ENCODE data around the gene UPF1. TPM values are rescaled to one million over a fixed set of nuclear protein-coding genes. Genes with fewer than 3 reads are reported as not detected.
A peak's percentile ranks its signal among the peaks of the same experiment; 100 is the strongest.

Gene UPF1
- total RNA-seq, 1 donor, result 51.0 TPM

- no peak for DNase-seq (ENCODE audit: low read depth)
- no peak for TF ChIP-seq CTCF (IDR thresholded peaks at IDR 0.05; ENCODE audit: insufficient read depth, low read depth, low read length)
- H3K4me3 ChIP-seq (ENCODE audit: low read depth, low read length), result no peak overlapping the region
These were observed 38.4 kb upstream of the UPF1 start for GRCh38 chr19:18793144-18794028.

- TF ChIP-seq CTCF (IDR thresholded peaks at IDR 0.05; ENCODE audit: insufficient read depth, low read depth, low read length), result no peak
- no peak for DNase-seq (ENCODE audit: low read depth)
- no peak overlapping the region for H3K4me3 ChIP-seq (ENCODE audit: low read depth, low read length)
These were observed 37.8 kb upstream of the UPF1 start for GRCh38 chr19:18794029-18794313.

GRCh38 chr19:18794692-18795091 is 37.1 kb upstream of the UPF1 start:
- DNase-seq (ENCODE audit: low read depth), result no peak
- no peak for TF ChIP-seq CTCF (IDR thresholded peaks at IDR 0.05; ENCODE audit: insufficient read depth, low read depth, low read length)

GRCh38 chr19:18795540-18795939 is 36.2 kb upstream of the UPF1 start:
- no peak overlapping the region for H3K4me3 ChIP-seq (ENCODE audit: low read depth, low read length)
- DNase-seq (ENCODE audit: low read depth), result no peak
- no peak for TF ChIP-seq CTCF (IDR thresholded peaks at IDR 0.05; ENCODE audit: insufficient read depth, low read depth, low read length)

More at GRCh38 chr19:18794692-18795091, 37.1 kb upstream of the UPF1 start:
- H3K4me3 ChIP-seq (ENCODE audit: low read depth, low read length), result no peak overlapping the region

GRCh38 chr19:18796239-18796638 is 35.5 kb upstream of the UPF1 start:
- TF ChIP-seq CTCF (IDR thresholded peaks at IDR 0.05; ENCODE audit: insufficient read depth, low read depth, low read length), result no peak
- no peak overlapping the region for H3K4me3 ChIP-seq (ENCODE audit: low read depth, low read length)
- no peak for DNase-seq (ENCODE audit: low read depth)

GRCh38 chr19:18798384-18799352 is 33.1 kb upstream of the UPF1 start:
- no peak overlapping the region for H3K4me3 ChIP-seq (ENCODE audit: low read depth, low read length)
- no peak for DNase-seq (ENCODE audit: low read depth)
- TF ChIP-seq CTCF (IDR thresholded peaks at IDR 0.05; ENCODE audit: insufficient read depth, low read depth, low read length), result peak; percentile 12

All from fibroblast of villous mesenchyme (primary cell).